Measurements from ENCODE around the gene CAMKMT.

CAMKMT gene

GRCh38 chr2:44801289-44801840, 439.6 kb downstream of the CAMKMT start:
- ATAC-seq (replicated peaks; ENCODE audit: extremely low read depth, poor library complexity, severe bottlenecking) (no peak), DNase-seq (ENCODE audit: low spot score in 2 of 2) (no peak)
- no peak overlapping the region for H3K27ac Mint-ChIP-seq (ENCODE audit: low read depth)
- no peak overlapping the region for H3K4me3 Mint-ChIP-seq
- no peaks in the 10 kb centered on the region for H3K36me3 Mint-ChIP-seq (ENCODE audit: insufficient read depth)
- H3K27me3 Mint-ChIP-seq, result peaks cover 82% of the 10 kb centered on the region
- no peaks in the 10 kb centered on the region for H3K9me3 Mint-ChIP-seq
- H3K4me1 Mint-ChIP-seq, result no peaks in the 10 kb centered on the region

- H3K27me3 Mint-ChIP-seq, result peaks cover 87% of the 10 kb centered on the region
- no peaks in the 10 kb centered on the region for H3K4me1 Mint-ChIP-seq
- no peaks in the 10 kb centered on the region for H3K36me3 Mint-ChIP-seq (ENCODE audit: insufficient read depth)
- no peaks in the 10 kb centered on the region for H3K9me3 Mint-ChIP-seq
- no peak for DNase-seq (ENCODE audit: low spot score in 2 of 2)
- no peak for ATAC-seq (replicated peaks; ENCODE audit: extremely low read depth, poor library complexity, severe bottlenecking)
- H3K27ac Mint-ChIP-seq (ENCODE audit: low read depth), result no peak overlapping the region
- no peak overlapping the region for H3K4me3 Mint-ChIP-seq
Measured at GRCh38 chr2:44801841-44802776, 440.4 kb downstream of the CAMKMT start.

- Mint-ChIP-seq H3K27me3 (peaks cover 92% of the 10 kb centered on the region), H3K9me3 (no peaks in the 10 kb centered on the region), H3K36me3 (ENCODE audit: insufficient read depth) (no peaks in the 10 kb centered on the region), H3K4me1 (no peaks in the 10 kb centered on the region), H3K27ac (ENCODE audit: low read depth) (no peak overlapping the region), H3K4me3 (no peak overlapping the region)
- no peak for ATAC-seq (replicated peaks; ENCODE audit: extremely low read depth, poor library complexity, severe bottlenecking)
- DNase-seq (ENCODE audit: low spot score in 2 of 2), result no peak
Measured at GRCh38 chr2:44802777-44803424, 441.2 kb downstream of the CAMKMT start.

GRCh38 chr2:44804406-44805265, 442.9 kb downstream of the CAMKMT start:
- Mint-ChIP-seq H3K4me1 (no peaks in the 10 kb centered on the region), H3K36me3 (ENCODE audit: insufficient read depth) (no peaks in the 10 kb centered on the region), H3K4me3 (no peak overlapping the region), H3K27me3 (peaks cover 89% of the 10 kb centered on the region), H3K9me3 (no peaks in the 10 kb centered on the region), H3K27ac (ENCODE audit: low read depth) (no peak overlapping the region)
- DNase-seq (ENCODE audit: low spot score in 2 of 2) (no peak), ATAC-seq (replicated peaks; ENCODE audit: extremely low read depth, poor library complexity, severe bottlenecking) (no peak)

- Mint-ChIP-seq H3K4me1 (no peaks in the 10 kb centered on the region), H3K27ac (ENCODE audit: low read depth) (no peak overlapping the region), H3K4me3 (no peak overlapping the region), H3K9me3 (no peaks in the 10 kb centered on the region), H3K36me3 (ENCODE audit: insufficient read depth) (no peaks in the 10 kb centered on the region), H3K27me3 (peaks cover 89% of the 10 kb centered on the region)
- DNase-seq (ENCODE audit: low spot score in 2 of 2) (no peak), ATAC-seq (replicated peaks; ENCODE audit: extremely low read depth, poor library complexity, severe bottlenecking) (no peak)
Measured at GRCh38 chr2:44805401-44806235, 443.9 kb downstream of the CAMKMT start.

GRCh38 chr2:44807201-44808025, 445.7 kb downstream of the CAMKMT start:
- peaks cover 91% of the 10 kb centered on the region for H3K27me3 Mint-ChIP-seq
- H3K9me3 Mint-ChIP-seq, result no peaks in the 10 kb centered on the region
- no peak overlapping the region for H3K4me3 Mint-ChIP-seq
- DNase-seq (ENCODE audit: low spot score in 2 of 2), result no peak
- no peak for ATAC-seq (replicated peaks; ENCODE audit: extremely low read depth, poor library complexity, severe bottlenecking)
- H3K36me3 Mint-ChIP-seq (ENCODE audit: insufficient read depth), result no peaks in the 10 kb centered on the region
- H3K27ac Mint-ChIP-seq (ENCODE audit: low read depth), result no peak overlapping the region
- no peaks in the 10 kb centered on the region for H3K4me1 Mint-ChIP-seq

- DNase-seq (ENCODE audit: low spot score in 2 of 2), result no peak
- Mint-ChIP-seq H3K27ac (ENCODE audit: low read depth) (no peak overlapping the region), H3K4me3 (no peak overlapping the region), H3K9me3 (no peaks in the 10 kb centered on the region), H3K4me1 (no peaks in the 10 kb centered on the region), H3K36me3 (ENCODE audit: insufficient read depth) (peaks cover 2% of the 10 kb centered on the region), H3K27me3 (peaks cover 94% of the 10 kb centered on the region)
- no peak for ATAC-seq (replicated peaks; ENCODE audit: extremely low read depth, poor library complexity, severe bottlenecking)
Measured at GRCh38 chr2:44810892-44811530, 449.3 kb downstream of the CAMKMT start.

GRCh38 chr2:44813165-44813564, 451.4 kb downstream of the CAMKMT start:
- ATAC-seq (replicated peaks; ENCODE audit: extremely low read depth, poor library complexity, severe bottlenecking) (no peak), DNase-seq (ENCODE audit: low spot score in 2 of 2) (no peak)
- H3K4me1 Mint-ChIP-seq, result no peaks in the 10 kb centered on the region
- H3K36me3 Mint-ChIP-seq (ENCODE audit: insufficient read depth), result peaks cover 2% of the 10 kb centered on the region
- no peak overlapping the region for H3K4me3 Mint-ChIP-seq
- no peaks in the 10 kb centered on the region for H3K9me3 Mint-ChIP-seq
- no peak overlapping the region for H3K27ac Mint-ChIP-seq (ENCODE audit: low read depth)
- peaks cover 81% of the 10 kb centered on the region for H3K27me3 Mint-ChIP-seq

GRCh38 chr2:44813658-44814057, 451.9 kb downstream of the CAMKMT start:
- Mint-ChIP-seq H3K9me3 (no peaks in the 10 kb centered on the region), H3K36me3 (ENCODE audit: insufficient read depth) (peaks cover 2% of the 10 kb centered on the region), H3K4me1 (no peaks in the 10 kb centered on the region), H3K27ac (ENCODE audit: low read depth) (no peak overlapping the region), H3K27me3 (peaks cover 79% of the 10 kb centered on the region), H3K4me3 (no peak overlapping the region)
- no peak for DNase-seq (ENCODE audit: low spot score in 2 of 2)
- no peak for ATAC-seq (replicated peaks; ENCODE audit: extremely low read depth, poor library complexity, severe bottlenecking)

- peaks cover 52% of the 10 kb centered on the region for H3K27me3 Mint-ChIP-seq
- H3K9me3 Mint-ChIP-seq, result no peaks in the 10 kb centered on the region
- no peak overlapping the region for H3K27ac Mint-ChIP-seq (ENCODE audit: low read depth)
- no peak for DNase-seq (ENCODE audit: low spot score in 2 of 2)
- peaks cover 2% of the 10 kb centered on the region for H3K36me3 Mint-ChIP-seq (ENCODE audit: insufficient read depth)
- no peaks in the 10 kb centered on the region for H3K4me1 Mint-ChIP-seq
- no peak overlapping the region for H3K4me3 Mint-ChIP-seq
- no peak for ATAC-seq (replicated peaks; ENCODE audit: extremely low read depth, poor library complexity, severe bottlenecking)
Measured at GRCh38 chr2:44817256-44817655, 455.5 kb downstream of the CAMKMT start.

Data from central memory CD8-positive, alpha-beta T cell (primary cell).